Neutrophil (primary cell): Measurements from ENCODE around the gene ST3GAL6.

ENCODE experiments used
- H3K27ac ChIP-seq: fragments of 200-600 bp; sonication (generic); 2 replicates; pipeline ENCODE4 v1.5.1; 2016; ENCODE audit warnings: mild to moderate bottlenecking, moderate library complexity
- H3K27me3 ChIP-seq: fragments of 200-600 bp; sonication (generic); 2 replicates; pipeline ENCODE4 v1.6.0; 2016; ENCODE audit warnings: mild to moderate bottlenecking
- H3K36me3 ChIP-seq: fragments of 200-600 bp; sonication (generic); 2 replicates; pipeline ENCODE4 v1.5.1; 2017
- H3K4me1 ChIP-seq, 2 experiments: fragments of 200-600 bp in 1 of 2; sonication (generic) in 1 of 2; 1 replicate in 1 of 2; 2 replicates in 1 of 2; pipeline versions ENCODE4 v1.5.1 to v1.6.1; 2013 to 2016; ENCODE audit warnings: low read depth in 1 of 2, low read length in 1 of 2, mild to moderate bottlenecking in 1 of 2, moderate library complexity in 1 of 2; ENCODE audit not compliant: control insufficient read depth in 1 of 2, insufficient read depth in 1 of 2
- H3K4me3 ChIP-seq, 2 experiments: fragments of 200-600 bp in 1 of 2; sonication (generic) in 1 of 2; 1 replicate in 1 of 2; 2 replicates in 1 of 2; pipeline ENCODE4 v1.5.1; 2013 to 2016; ENCODE audit warnings: low read depth in 1 of 2, low read length in 1 of 2, mild to moderate bottlenecking in 1 of 2, moderate library complexity in 1 of 2
- H3K9me3 ChIP-seq: fragments of 200-600 bp; sonication (generic); 2 replicates; pipeline ENCODE4 v1.5.1; 2016
- TF ChIP-seq, protein P1 (sequence below): fragments of 200-600 bp; sonication (generic); IDR thresholded peaks from 2 replicates; pipeline ENCODE4 v1.5.1; 2016; ENCODE audit warnings: antibody characterized with exemption

The ST3GAL6 gene

GRCh38 chr3:98759629-98760028, 3.5 kb upstream of the ST3GAL6 start:
- Histone ChIP-seq H3K27ac (peak overlapping the region; percentile 96), H3K4me1 (peaks cover 41 to 47% of the 10 kb centered on the region in 2 experiments), H3K4me3 (no peak overlapping the region), H3K36me3 (no peaks in the 10 kb centered on the region), H3K27me3 (no peaks in the 10 kb centered on the region), H3K9me3 (no peaks in the 10 kb centered on the region)
- TF ChIP-seq, protein P1, sequence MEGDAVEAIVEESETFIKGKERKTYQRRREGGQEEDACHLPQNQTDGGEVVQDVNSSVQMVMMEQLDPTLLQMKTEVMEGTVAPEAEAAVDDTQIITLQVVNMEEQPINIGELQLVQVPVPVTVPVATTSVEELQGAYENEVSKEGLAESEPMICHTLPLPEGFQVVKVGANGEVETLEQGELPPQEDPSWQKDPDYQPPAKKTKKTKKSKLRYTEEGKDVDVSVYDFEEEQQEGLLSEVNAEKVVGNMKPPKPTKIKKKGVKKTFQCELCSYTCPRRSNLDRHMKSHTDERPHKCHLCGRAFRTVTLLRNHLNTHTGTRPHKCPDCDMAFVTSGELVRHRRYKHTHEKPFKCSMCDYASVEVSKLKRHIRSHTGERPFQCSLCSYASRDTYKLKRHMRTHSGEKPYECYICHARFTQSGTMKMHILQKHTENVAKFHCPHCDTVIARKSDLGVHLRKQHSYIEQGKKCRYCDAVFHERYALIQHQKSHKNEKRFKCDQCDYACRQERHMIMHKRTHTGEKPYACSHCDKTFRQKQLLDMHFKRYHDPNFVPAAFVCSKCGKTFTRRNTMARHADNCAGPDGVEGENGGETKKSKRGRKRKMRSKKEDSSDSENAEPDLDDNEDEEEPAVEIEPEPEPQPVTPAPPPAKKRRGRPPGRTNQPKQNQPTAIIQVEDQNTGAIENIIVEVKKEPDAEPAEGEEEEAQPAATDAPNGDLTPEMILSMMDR: no peak

- Histone ChIP-seq H3K4me3 (peak overlapping the region; percentile 42 to 74), H3K27me3 (no peaks in the 10 kb centered on the region), H3K9me3 (no peaks in the 10 kb centered on the region), H3K4me1 (peaks cover 59 to 63% of the 10 kb centered on the region in 2 experiments), H3K27ac (peak overlapping the region; percentile 96), H3K36me3 (peaks cover 8% of the 10 kb centered on the region)
- TF ChIP-seq, protein P1: no peak
Measured at GRCh38 chr3:98761643-98762229, 1.4 kb upstream of the ST3GAL6 start.

- TF ChIP-seq, protein P1: no peak
- peaks cover 65 to 74% of the 10 kb centered on the region in 2 experiments for H3K4me1 ChIP-seq
- H3K36me3 ChIP-seq: peaks cover 22% of the 10 kb centered on the region
- H3K27me3 ChIP-seq: no peaks in the 10 kb centered on the region
- H3K4me3 ChIP-seq: peak overlapping the region; percentile 69 to 74
- no peaks in the 10 kb centered on the region for H3K9me3 ChIP-seq
- peak overlapping the region; percentile 96 for H3K27ac ChIP-seq
Measured at GRCh38 chr3:98763819-98764418, 779 bp downstream of the ST3GAL6 start.

DNA sequence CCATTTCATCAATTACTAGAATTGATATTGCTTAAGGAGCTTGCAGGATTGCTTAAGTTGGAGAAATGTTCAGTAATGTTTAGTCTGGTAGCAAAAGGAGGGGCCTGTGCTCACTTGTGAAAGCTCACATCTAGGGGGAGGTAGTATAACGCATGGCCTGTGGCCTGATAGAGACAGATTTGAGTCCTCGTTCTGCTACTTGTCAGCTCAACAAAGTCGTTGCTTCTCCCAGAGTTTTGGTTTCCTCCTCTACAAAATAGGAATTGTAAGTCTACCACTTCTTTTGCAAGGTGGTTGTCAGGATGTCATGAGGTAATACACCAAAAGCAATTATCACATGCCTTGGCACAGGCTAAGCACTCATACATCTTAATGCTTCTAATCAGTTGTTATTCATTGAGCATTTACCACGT, 1.3 kb downstream of the ST3GAL6 start:
- Histone ChIP-seq H3K4me3 (peak overlapping the region; percentile 69 to 74), H3K27ac (peak overlapping the region; percentile 96), H3K4me1 (peaks cover 71 to 79% of the 10 kb centered on the region in 2 experiments), H3K36me3 (peaks cover 27% of the 10 kb centered on the region), H3K27me3 (no peaks in the 10 kb centered on the region), H3K9me3 (no peaks in the 10 kb centered on the region)
- TF ChIP-seq, protein P1: no peak

GRCh38 chr3:98765721-98766120, 2.6 kb downstream of the ST3GAL6 start:
- Histone ChIP-seq H3K36me3 (peaks cover 40% of the 10 kb centered on the region), H3K4me1 (peaks cover 64 to 68% of the 10 kb centered on the region in 2 experiments), H3K27me3 (no peaks in the 10 kb centered on the region), H3K4me3 (peak overlapping the region; percentile 69 to 74), H3K9me3 (no peaks in the 10 kb centered on the region), H3K27ac (peak overlapping the region; percentile 96)
- TF ChIP-seq, protein P1: no peak
